Measurements from ENCODE around the gene HIVEP3. TPM values are rescaled to one million over a fixed set of nuclear protein-coding genes. Genes with fewer than 3 reads are reported as not detected.
A peak's percentile ranks its signal among the peaks of the same experiment; 100 is the strongest.

The HIVEP3 gene
- total RNA-seq, 2 donors from 2014 or later = 4.7 to 5.8 TPM

DNA sequence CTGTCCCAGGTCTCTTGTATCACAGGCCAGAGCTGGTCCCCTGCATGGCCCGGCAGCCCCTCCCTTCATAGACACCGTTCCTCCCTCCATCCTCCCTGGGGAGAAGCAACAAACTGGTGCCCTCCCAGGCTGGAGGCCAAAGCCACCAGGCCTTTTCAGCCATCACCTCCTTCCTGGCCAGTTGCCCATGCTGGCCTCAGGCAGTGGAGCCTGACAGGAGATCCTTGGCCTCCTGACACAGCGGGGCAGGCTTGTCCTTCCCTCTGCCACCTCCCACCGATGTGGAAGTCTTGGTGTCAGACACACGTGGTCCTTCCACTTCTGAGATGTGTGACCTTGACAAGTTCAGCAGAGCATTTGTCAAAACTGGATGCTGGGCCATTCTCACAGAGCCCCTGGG lies 206.0 kb downstream of the HIVEP3 start:
- H3K27ac ChIP-seq = peak overlapping the region; percentile 61 to 71

DNA sequence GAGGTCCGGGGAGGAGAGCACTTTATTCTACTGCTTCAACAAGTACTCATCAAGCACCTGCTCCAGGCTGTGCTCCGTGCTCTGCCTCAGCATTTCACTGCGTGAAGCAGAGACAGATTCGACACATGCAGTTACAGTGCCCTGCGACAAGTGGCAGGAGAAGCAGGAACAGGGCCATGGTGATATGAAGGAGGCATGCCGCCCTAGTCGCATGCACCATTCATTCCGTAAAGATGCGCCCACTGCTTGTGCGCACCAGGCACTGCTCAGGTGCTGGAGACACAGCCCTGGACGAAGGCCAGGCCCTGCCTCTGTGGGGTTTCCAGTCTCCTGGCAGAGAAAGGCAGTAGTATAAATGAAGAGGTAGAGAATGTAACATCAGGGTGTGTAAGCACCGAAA lies 206.6 kb downstream of the HIVEP3 start:
- Histone ChIP-seq H3K4me3 (no peak overlapping the region), H3K9me3 (no peaks in the 10 kb centered on the region), H3K27me3 (no peaks in the 10 kb centered on the region), H3K36me3 (no peaks in the 10 kb centered on the region), H3K4me1 (peaks cover 0 to 38% of the 10 kb centered on the region in 2 donors), H3K27ac (peak overlapping the region; percentile 61 to 71)
- no peak for DNase-seq (ENCODE audit: low spot score)
- TF ChIP-seq CTCF (IDR thresholded peaks at IDR 0.05) = no peak

More for the DNA sequence above, 206.0 kb downstream of the HIVEP3 start:
- peak; percentile 66 for DNase-seq (ENCODE audit: low spot score)
- H3K4me1 ChIP-seq = peaks cover 0 to 38% of the 10 kb centered on the region in 2 donors
- H3K27me3 ChIP-seq = no peaks in the 10 kb centered on the region
- no peaks in the 10 kb centered on the region for H3K9me3 ChIP-seq
- no peaks in the 10 kb centered on the region for H3K36me3 ChIP-seq
- H3K4me3 ChIP-seq = no peak overlapping the region
- no peak for TF ChIP-seq CTCF (IDR thresholded peaks at IDR 0.05)

DNA sequence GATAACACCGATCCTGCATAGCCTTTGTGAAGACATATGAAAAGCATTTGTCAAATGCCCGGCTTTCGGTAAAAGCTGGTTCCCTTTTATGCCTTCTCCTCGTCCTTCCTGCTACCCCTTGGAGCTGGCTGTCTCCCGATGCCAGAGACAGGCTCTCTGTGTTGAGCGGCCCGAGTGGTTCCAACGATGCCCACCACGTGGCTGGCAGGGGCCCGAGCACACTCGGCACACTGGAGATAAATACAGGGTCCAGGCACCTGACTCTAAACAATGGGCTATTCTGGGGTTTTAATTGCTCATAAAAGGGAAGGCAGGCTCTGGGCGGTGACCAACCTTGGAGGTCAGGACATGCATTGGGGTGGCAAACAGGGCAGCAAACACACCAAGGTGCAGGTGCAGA lies 207.1 kb downstream of the HIVEP3 start:
- Histone ChIP-seq H3K27ac (no peak overlapping the region), H3K4me1 (peaks cover 0 to 38% of the 10 kb centered on the region in 2 donors), H3K36me3 (no peaks in the 10 kb centered on the region), H3K9me3 (no peaks in the 10 kb centered on the region), H3K4me3 (no peak overlapping the region), H3K27me3 (no peaks in the 10 kb centered on the region)
- DNase-seq (ENCODE audit: low spot score) = no peak
- TF ChIP-seq CTCF (IDR thresholded peaks at IDR 0.05) = no peak

DNA sequence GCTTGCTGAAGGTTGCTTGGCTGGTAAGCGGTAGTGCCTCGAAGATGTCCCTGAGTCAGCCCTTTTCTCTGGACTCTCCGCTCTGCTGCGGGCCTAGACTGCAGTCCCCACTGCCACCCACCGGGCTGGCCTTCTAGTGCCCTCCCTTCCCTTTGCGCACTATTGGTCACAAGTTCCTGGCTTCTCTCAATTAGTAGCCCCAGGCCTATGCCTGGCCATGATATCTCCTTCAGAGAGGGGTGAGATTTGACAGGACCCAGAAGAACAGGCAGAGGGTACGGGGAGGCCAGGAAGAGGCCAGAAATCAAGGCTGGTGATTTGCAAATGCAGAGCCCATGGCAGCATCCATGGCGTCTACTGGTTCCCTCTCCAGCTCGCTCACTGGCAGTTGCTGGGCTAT lies 207.7 kb downstream of the HIVEP3 start:
- peaks cover 0 to 38% of the 10 kb centered on the region in 2 donors for H3K4me1 ChIP-seq
- no peaks in the 10 kb centered on the region for H3K36me3 ChIP-seq
- no peaks in the 10 kb centered on the region for H3K9me3 ChIP-seq
- H3K27ac ChIP-seq = no peak overlapping the region
- no peak for TF ChIP-seq CTCF (IDR thresholded peaks at IDR 0.05)
- no peak overlapping the region for H3K4me3 ChIP-seq
- no peak for DNase-seq (ENCODE audit: low spot score)
- no peaks in the 10 kb centered on the region for H3K27me3 ChIP-seq

DNA sequence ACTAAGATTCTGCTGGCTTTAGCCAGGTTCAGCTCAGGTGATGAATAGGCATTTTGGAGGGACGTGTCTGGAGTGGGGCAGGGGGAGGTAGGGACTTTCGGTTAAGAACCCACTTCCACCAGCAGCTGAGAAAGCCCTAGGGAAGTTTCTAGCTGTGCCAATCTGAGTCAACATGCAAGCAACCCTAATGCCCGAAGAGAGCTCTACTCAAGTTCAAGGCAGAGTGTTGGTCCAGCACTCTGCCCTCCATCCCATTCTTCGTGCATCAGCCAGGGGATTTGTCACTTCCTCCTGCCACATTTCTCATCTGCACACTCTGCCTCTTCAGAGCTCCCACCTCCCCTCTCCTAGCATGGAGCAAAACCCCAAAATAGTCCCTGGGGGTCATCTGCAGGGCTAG lies 208.8 kb downstream of the HIVEP3 start:
- H3K9me3 ChIP-seq = no peaks in the 10 kb centered on the region
- DNase-seq (ENCODE audit: low spot score) = no peak
- H3K4me1 ChIP-seq = peaks cover 0 to 33% of the 10 kb centered on the region in 2 donors
- H3K27me3 ChIP-seq = no peaks in the 10 kb centered on the region
- no peak overlapping the region for H3K27ac ChIP-seq
- no peak overlapping the region for H3K4me3 ChIP-seq
- TF ChIP-seq CTCF (IDR thresholded peaks at IDR 0.05) = no peak
- no peaks in the 10 kb centered on the region for H3K36me3 ChIP-seq

GRCh38 chr1:41709331-41709730 lies 209.4 kb downstream of the HIVEP3 start:
- no peak overlapping the region for H3K4me3 ChIP-seq
- H3K27me3 ChIP-seq = no peaks in the 10 kb centered on the region
- no peak overlapping the region for H3K27ac ChIP-seq
- no peaks in the 10 kb centered on the region for H3K9me3 ChIP-seq
- no peaks in the 10 kb centered on the region for H3K36me3 ChIP-seq
- peaks cover 0 to 28% of the 10 kb centered on the region in 2 donors for H3K4me1 ChIP-seq
- TF ChIP-seq CTCF (IDR thresholded peaks at IDR 0.05) = no peak
- no peak for DNase-seq (ENCODE audit: low spot score)

Data from right atrium auricular region (tissue), 2 donors.